Keratinocyte (primary cell): ENCODE data around the gene MAGEA9B. TPM values are rescaled to one million over a fixed set of nuclear protein-coding genes. Genes with fewer than 3 reads are reported as not detected.
"Not testable (repeated sequence)": the region's sequence is repeated elsewhere in the genome, so short reads cannot be mapped to it uniquely, and the experiment has no call there.

Experiments
- DNase-seq: peaks from one replicate; pipeline ENCODE4 v3.0.0-alpha.2; 2011; ENCODE audit warnings: low read depth, missing footprints, low spot score
- FAIRE-seq: peaks from 2 replicates; lab custom pipeline; 2011; peaks lifted over from hg19 to GRCh38; lab: Jason Lieb, UNC
- H2AFZ ChIP-seq: 2 replicates; pipeline ENCODE4 v1.6.0; 2012; ENCODE audit warnings: low read length, control low read depth, inconsistent platforms; ENCODE audit not compliant: control insufficient read depth
- H3K27ac ChIP-seq: 2 replicates; pipeline ENCODE4 v1.5.1; 2011; ENCODE audit warnings: low read length; ENCODE audit not compliant: control insufficient read depth, insufficient read depth
- H3K27me3 ChIP-seq: 3 replicates; pipeline ENCODE4 v1.6.0; 2011; ENCODE audit warnings: low read length; ENCODE audit not compliant: control insufficient read depth, insufficient read depth; ENCODE audit errors: extremely low read depth
- H3K36me3 ChIP-seq, 2 experiments: 2 replicates in 1 of 2; 3 replicates in 1 of 2; pipeline ENCODE4 v1.5.1; 2011; ENCODE audit warnings: low read length in 2 of 2, mild to moderate bottlenecking in 1 of 2; ENCODE audit not compliant: control insufficient read depth in 2 of 2, insufficient read depth in 2 of 2; ENCODE audit errors: extremely low read depth in 1 of 2
- H3K4me1 ChIP-seq: 3 replicates; pipeline ENCODE4 v1.5.1; 2011; ENCODE audit warnings: low read length; ENCODE audit not compliant: control insufficient read depth, insufficient read depth; ENCODE audit errors: extremely low read depth
- H3K4me2 ChIP-seq: 3 replicates; pipeline ENCODE4 v1.6.0; 2011; ENCODE audit warnings: low read depth, low read length; ENCODE audit not compliant: control insufficient read depth, insufficient read depth; ENCODE audit errors: extremely low read depth
- H3K4me3 ChIP-seq, 3 experiments: fragments of 200-600 bp in 1 of 3; sonication (generic) in 1 of 3; 2 replicates in 2 of 3; 3 replicates in 1 of 3; pipeline ENCODE4 v1.5.1; 2011 to 2016; ENCODE audit warnings: low read length in 3 of 3, mild to moderate bottlenecking in 3 of 3, control low read depth in 2 of 3, inconsistent platforms in 1 of 3, low read depth in 1 of 3, mixed read lengths in 1 of 3, mixed run types in 1 of 3, moderate library complexity in 1 of 3; ENCODE audit not compliant: control insufficient read depth in 2 of 3, insufficient read depth in 2 of 3; ENCODE audit errors: extremely low read depth in 1 of 3
- H3K79me2 ChIP-seq: 2 replicates; pipeline ENCODE4 v1.6.0; 2012; ENCODE audit warnings: low read length; ENCODE audit not compliant: control insufficient read depth, insufficient read depth
- H3K9ac ChIP-seq: 3 replicates; pipeline ENCODE4 v1.6.0; 2011; ENCODE audit warnings: low read length; ENCODE audit not compliant: control insufficient read depth, insufficient read depth; ENCODE audit errors: extremely low read depth
- H3K9me1 ChIP-seq: 3 replicates; pipeline ENCODE4 v1.6.0; 2011; ENCODE audit warnings: low read length; ENCODE audit not compliant: control insufficient read depth, insufficient read depth; ENCODE audit errors: extremely low read depth
- H3K9me3 ChIP-seq: 2 replicates; pipeline ENCODE4 v1.5.1; 2012; ENCODE audit warnings: low read depth, low read length; ENCODE audit not compliant: control insufficient read depth
- H4K20me1 ChIP-seq: 3 replicates; pipeline ENCODE4 v1.6.0; 2011; ENCODE audit warnings: low read length; ENCODE audit not compliant: control insufficient read depth, insufficient read depth; ENCODE audit errors: extremely low read depth
- EZH2 ChIP-seq: IDR thresholded peaks from one replicate; pipeline ENCODE4 v1.6.1; 2012; ENCODE audit warnings: inconsistent platforms, mild to moderate bottlenecking, low read length, moderate library complexity
- dilution Hi-C: fragments of 300-500 bp; cut with MboI; formaldehyde crosslinking; loops from one replicate; pipeline ENCODE4 v1.7.0; 2020; ENCODE audit warnings: low sequenced_read_pairs; ENCODE audit not compliant: extremely low pct_ligation_motif_present
- polyA plus RNA-seq, 5 experiments: library from polyadenylated mRNA; depleted of rRNA in 3 of 5; stranded (reverse) in 3 of 5; stranded (forward) in 1 of 5; unstranded in 1 of 5; fragments of >200 nt; gene quantifications; 1 replicate in 1 of 5; 2 replicates in 3 of 5; 3 replicates in 1 of 5; pipeline versions ENCODE4 v1.2.1 to v1.2.3, GENCODE V29; 2011 to 2012; ENCODE audit warnings: missing spikeins in 2 of 5, low read depth in 1 of 5, low replicate concordance in 1 of 5
- TF ChIP-seq, protein P1 (sequence below), 3 experiments: IDR thresholded peaks in 1 of 3; conservative IDR thresholded peaks in 1 of 3; optimal IDR thresholded peaks in 1 of 3; 2 replicates in 2 of 3; 3 replicates in 1 of 3; pipeline versions ENCODE3 to v1.5.1; 2011; ENCODE audit warnings: low read length in 3 of 3, mild to moderate bottlenecking in 3 of 3, moderate library complexity in 2 of 3, control low read depth in 1 of 3, inconsistent platforms in 1 of 3; ENCODE audit not compliant: insufficient read depth in 2 of 3; ENCODE audit errors: extremely low read depth in 1 of 3

Gene MAGEA9B
- polyA plus RNA-seq, 1 donor (not counting 4 experiments of a cell fraction or from before 2014, with no cell fraction given): not detected

DNA sequence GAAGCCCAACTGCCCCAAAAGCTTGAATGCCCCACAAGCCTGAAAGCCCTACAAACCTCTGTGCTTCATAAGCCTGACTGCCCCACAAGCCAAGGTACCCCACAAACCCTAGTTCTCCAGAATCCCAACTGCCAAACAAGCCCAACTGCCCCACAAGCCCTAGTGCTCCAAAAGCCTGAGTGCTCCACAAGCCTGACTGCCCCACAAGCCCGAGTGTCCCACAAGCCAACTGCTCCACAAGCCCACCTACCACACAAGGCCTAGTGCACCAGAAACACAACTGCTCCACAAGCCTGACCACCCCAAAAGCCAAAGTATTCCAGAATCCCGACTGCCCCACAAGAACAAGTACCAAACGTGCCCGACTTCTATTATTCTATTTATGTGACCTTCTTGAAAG, 23.9 kb downstream of the MAGEA9B start:
- dilution Hi-C loops: no loop called here
- Histone ChIP-seq H3K27me3 (no peaks in the 10 kb centered on the region), H3K79me2 (no peaks in the 10 kb centered on the region), H3K4me2 (no peak overlapping the region), H3K9ac (no peak overlapping the region), H3K27ac (no peak overlapping the region), H3K4me3 (no peak overlapping the region), H3K9me3 (no peaks in the 10 kb centered on the region), H3K36me3 (no peaks in the 10 kb centered on the region), H3K4me1 (no peaks in the 10 kb centered on the region), H4K20me1 (no peaks in the 10 kb centered on the region), H3K9me1 (no peaks in the 10 kb centered on the region), H2AFZ (no peak overlapping the region)
- TF ChIP-seq, protein P1, sequence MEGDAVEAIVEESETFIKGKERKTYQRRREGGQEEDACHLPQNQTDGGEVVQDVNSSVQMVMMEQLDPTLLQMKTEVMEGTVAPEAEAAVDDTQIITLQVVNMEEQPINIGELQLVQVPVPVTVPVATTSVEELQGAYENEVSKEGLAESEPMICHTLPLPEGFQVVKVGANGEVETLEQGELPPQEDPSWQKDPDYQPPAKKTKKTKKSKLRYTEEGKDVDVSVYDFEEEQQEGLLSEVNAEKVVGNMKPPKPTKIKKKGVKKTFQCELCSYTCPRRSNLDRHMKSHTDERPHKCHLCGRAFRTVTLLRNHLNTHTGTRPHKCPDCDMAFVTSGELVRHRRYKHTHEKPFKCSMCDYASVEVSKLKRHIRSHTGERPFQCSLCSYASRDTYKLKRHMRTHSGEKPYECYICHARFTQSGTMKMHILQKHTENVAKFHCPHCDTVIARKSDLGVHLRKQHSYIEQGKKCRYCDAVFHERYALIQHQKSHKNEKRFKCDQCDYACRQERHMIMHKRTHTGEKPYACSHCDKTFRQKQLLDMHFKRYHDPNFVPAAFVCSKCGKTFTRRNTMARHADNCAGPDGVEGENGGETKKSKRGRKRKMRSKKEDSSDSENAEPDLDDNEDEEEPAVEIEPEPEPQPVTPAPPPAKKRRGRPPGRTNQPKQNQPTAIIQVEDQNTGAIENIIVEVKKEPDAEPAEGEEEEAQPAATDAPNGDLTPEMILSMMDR (optimal IDR thresholded peaks at IDR 0.05 in 1 of 3, IDR thresholded peaks at IDR 0.05 in 1 of 3, conservative IDR thresholded peaks at IDR 0.05 in 1 of 3; ENCODE audit: extremely low read depth in 1 of 3, insufficient read depth in 2 of 3, low read length in 3 of 3): no peak
- TF ChIP-seq EZH2: no peak
- FAIRE-seq (no peak), DNase-seq (no peak)

DNA sequence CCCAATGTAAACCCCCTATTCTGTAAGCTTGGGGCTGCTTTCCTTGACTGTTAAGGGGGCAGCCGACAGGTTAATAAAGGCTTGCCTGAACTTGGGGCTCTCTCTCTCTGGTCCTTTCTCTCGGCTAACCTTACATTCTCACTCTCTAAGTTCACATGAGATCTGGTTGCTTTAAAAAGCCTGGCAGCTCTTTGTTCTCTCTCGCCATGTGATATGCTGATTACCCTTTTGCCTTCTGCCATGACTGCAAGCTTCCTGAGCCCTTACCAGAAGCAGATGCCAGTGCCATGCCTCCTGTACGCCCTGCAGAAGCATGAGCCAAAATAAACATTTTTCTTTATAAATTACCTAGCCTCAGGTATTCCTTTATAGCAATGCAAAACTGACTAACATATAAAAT, 32.0 kb downstream of the MAGEA9B start:
- H3K36me3 ChIP-seq, H3K4me3 ChIP-seq, H3K27me3 ChIP-seq, DNase-seq, H2AFZ ChIP-seq, H3K9me3 ChIP-seq, dilution Hi-C loops, H3K27ac ChIP-seq, H3K4me1 ChIP-seq, H3K4me2 ChIP-seq, H4K20me1 ChIP-seq, H3K79me2 ChIP-seq, H3K9ac ChIP-seq, H3K9me1 ChIP-seq, FAIRE-seq: not testable (repeated sequence)

DNA sequence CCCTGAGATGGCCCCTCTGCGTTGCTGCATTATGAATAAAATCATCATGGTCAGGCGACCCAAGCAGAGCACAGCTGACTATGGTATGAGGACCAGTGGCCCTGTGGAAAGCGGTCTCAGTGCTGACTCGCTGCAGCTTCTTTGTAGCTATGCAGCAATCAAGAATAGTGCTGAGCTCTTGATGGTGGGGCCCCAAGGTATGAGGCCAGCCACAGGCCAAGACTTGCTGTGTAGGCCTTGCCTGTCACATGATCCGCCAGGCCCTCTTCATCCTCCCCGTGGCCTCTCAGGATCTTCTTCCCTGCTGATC, 35.4 kb downstream of the MAGEA9B start:
- H3K4me1 ChIP-seq, H3K9me1 ChIP-seq, H3K36me3 ChIP-seq, FAIRE-seq, H3K9me3 ChIP-seq, H3K4me3 ChIP-seq, H3K79me2 ChIP-seq, H4K20me1 ChIP-seq, H3K27ac ChIP-seq, H3K9ac ChIP-seq, H3K27me3 ChIP-seq, H2AFZ ChIP-seq, dilution Hi-C loops, H3K4me2 ChIP-seq, DNase-seq: not testable (repeated sequence)

DNA sequence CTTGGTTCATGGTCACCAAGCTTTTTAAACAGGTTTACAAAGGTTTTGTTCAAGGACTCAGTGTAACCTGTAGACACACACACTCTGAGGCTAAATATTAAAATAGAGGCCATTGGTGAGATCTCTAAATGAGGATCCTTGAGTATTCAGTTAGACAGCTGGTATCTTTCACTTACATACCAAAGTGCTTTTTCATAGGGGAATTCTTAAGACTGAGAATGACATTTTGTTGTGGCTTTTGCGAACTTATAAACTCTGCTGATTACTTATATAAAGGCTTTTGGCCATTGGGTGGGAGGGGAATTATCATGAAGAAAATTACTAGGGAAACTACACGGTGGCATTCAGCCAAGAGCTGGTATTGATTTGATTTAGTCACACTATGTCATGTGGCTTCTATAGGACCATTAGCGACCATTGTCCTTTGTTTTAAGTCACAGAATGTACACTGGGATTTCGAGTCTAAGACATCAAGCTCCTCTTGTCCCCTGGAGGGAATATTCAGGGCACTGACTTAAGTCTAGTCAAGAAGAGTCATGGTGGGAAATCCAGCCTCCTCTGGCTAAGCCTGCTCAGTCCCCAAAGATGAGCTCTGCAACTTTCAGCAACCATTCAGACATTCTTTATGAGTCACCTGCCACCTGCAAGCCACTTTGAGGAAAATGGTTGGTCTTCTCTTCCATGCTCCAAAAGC, 35.9 kb downstream of the MAGEA9B start:
- H3K36me3 ChIP-seq, H2AFZ ChIP-seq, FAIRE-seq, H3K27me3 ChIP-seq, H3K4me2 ChIP-seq, H3K9me3 ChIP-seq, dilution Hi-C loops, H3K4me3 ChIP-seq, H3K9ac ChIP-seq, H3K4me1 ChIP-seq, H3K27ac ChIP-seq, DNase-seq, H3K9me1 ChIP-seq, H4K20me1 ChIP-seq, H3K79me2 ChIP-seq: not testable (repeated sequence)
